Hepatocyte (in vitro differentiated cells): Measurements from ENCODE around the gene OR2F2. TPM values are rescaled to one million over a fixed set of nuclear protein-coding genes. Genes with fewer than 3 reads are reported as not detected.

Source experiments
- DNase-seq: peaks from one replicate; pipeline ENCODE4 v3.0.0-alpha.2; 2016; ENCODE audit warnings: low spot score
- H2AFZ ChIP-seq: fragments of 200-600 bp; sonication (generic); 2 replicates; pipeline ENCODE4 v1.6.0; 2016; ENCODE audit warnings: antibody characterized with exemption, mild to moderate bottlenecking
- H3K27ac ChIP-seq: fragments of 200-600 bp; sonication (generic); 2 replicates; pipeline ENCODE4 v1.5.1; 2016; ENCODE audit warnings: mild to moderate bottlenecking
- H3K27me3 ChIP-seq: fragments of 200-600 bp; sonication (generic); 2 replicates; pipeline ENCODE4 v1.6.1; 2016
- H3K36me3 ChIP-seq: fragments of 200-600 bp; sonication (generic); replicated peaks from 2 replicates; pipeline ENCODE4 v1.5.1; 2016; ENCODE audit warnings: low read depth; ENCODE audit not compliant: insufficient read depth
- H3K4me1 ChIP-seq: fragments of 200-600 bp; sonication (generic); 2 replicates; pipeline ENCODE4 v1.5.1; 2016; ENCODE audit warnings: mild to moderate bottlenecking, moderate library complexity; ENCODE audit not compliant: insufficient read depth
- H3K4me2 ChIP-seq: fragments of 200-600 bp; sonication (generic); 2 replicates; pipeline ENCODE4 v1.6.0; 2016
- H3K4me3 ChIP-seq: fragments of 200-600 bp; sonication (generic); 2 replicates; pipeline ENCODE4 v1.5.1; 2016; ENCODE audit warnings: mild to moderate bottlenecking
- H3K79me2 ChIP-seq: fragments of 200-600 bp; sonication (generic); 2 replicates; pipeline ENCODE4 v1.6.0; 2017; ENCODE audit warnings: mild to moderate bottlenecking
- H3K9me2 ChIP-seq: fragments of 200-600 bp; sonication (generic); replicated peaks from 2 replicates; pipeline ENCODE4 v1.6.0; 2017; ENCODE audit warnings: mild to moderate bottlenecking; ENCODE audit not compliant: insufficient read depth
- H3K9me3 ChIP-seq: fragments of 200-600 bp; sonication (generic); 2 replicates; pipeline ENCODE4 v1.5.1; 2016; ENCODE audit warnings: low read depth, mild to moderate bottlenecking
- H4K20me1 ChIP-seq: fragments of 200-600 bp; sonication (generic); 2 replicates; pipeline ENCODE4 v1.6.0; 2016; ENCODE audit warnings: mild to moderate bottlenecking; ENCODE audit not compliant: insufficient read depth, poor library complexity, severe bottlenecking
- CTCF ChIP-seq: fragments of 200-600 bp; sonication (generic); IDR thresholded peaks from 2 replicates; pipeline ENCODE4 v1.5.1; 2016; ENCODE audit warnings: antibody characterized with exemption, mild to moderate bottlenecking; ENCODE audit not compliant: poor library complexity
- EZH2 ChIP-seq: fragments of 200-600 bp; sonication (generic); IDR thresholded peaks from 2 replicates; pipeline ENCODE4 v1.6.1; 2016; ENCODE audit warnings: antibody characterized with exemption, mild to moderate bottlenecking, borderline replicate concordance
- EZH2phosphoT487 ChIP-seq: fragments of 200-600 bp; sonication (generic); IDR thresholded peaks from one replicate; pipeline ENCODE4 v1.6.1; 2018; ENCODE audit warnings: antibody characterized with exemption, mild to moderate bottlenecking, low read depth, moderate library complexity; ENCODE audit not compliant: unreplicated experiment, severe bottlenecking
- WGBS: methylation state at CpG from one replicate; pipeline ENCODE4 v1.1.6; 2016; ENCODE audit warnings: low lambda C conversion rate; ENCODE audit errors: missing lambda C conversion rate; 5-methylcytosine and 5-hydroxymethylcytosine counted together
- polyA plus RNA-seq: library from polyadenylated mRNA; unstranded; fragments of >200 nt; fragmentation: Nextera tagmentation; extraction: Ambion mirVana; gene quantifications from 2 replicates; pipeline ENCODE4 v1.2.1, GENCODE V29; 2016
- total RNA-seq: library from RNA; depleted of rRNA; stranded (reverse); fragments of >200 nt; gene quantifications from 2 replicates; pipeline ENCODE4 v1.2.3, GENCODE V29; 2014

Gene OR2F2
- total and polyA plus RNA-seq, 2 experiments from 2014 or later: not detected

GRCh38 chr7:143890558-143890957 is 44.5 kb upstream of the OR2F2 start:
- no peak for DNase-seq
- no peaks in the 10 kb centered on the region for H3K27me3 ChIP-seq
- no peaks in the 10 kb centered on the region for H3K9me3 ChIP-seq
- H2AFZ ChIP-seq: no peak overlapping the region
- H3K79me2 ChIP-seq: peaks cover 100% of the 10 kb centered on the region
- H3K4me3 ChIP-seq: no peak overlapping the region
- H3K4me1 ChIP-seq: peaks cover 3% of the 10 kb centered on the region
- 92% methylated on average over 2 of the region's 2 CpGs for WGBS
- H3K4me2 ChIP-seq: no peak overlapping the region
- H3K36me3 ChIP-seq: no peaks in the 10 kb centered on the region
- peaks cover 5% of the 10 kb centered on the region for H4K20me1 ChIP-seq
- TF ChIP-seq EZH2phosphoT487: no peak
- TF ChIP-seq EZH2: no peak
- no peak for TF ChIP-seq CTCF
- no peaks in the 10 kb centered on the region for H3K9me2 ChIP-seq
- H3K27ac ChIP-seq: no peak overlapping the region

- no peak for DNase-seq
- H3K79me2 ChIP-seq: peaks cover 100% of the 10 kb centered on the region
Observed at GRCh38 chr7:143891457-143891856, 43.6 kb upstream of the OR2F2 start.

GRCh38 chr7:143892527-143893300 is 42.3 kb upstream of the OR2F2 start:
- Histone ChIP-seq H2AFZ (no peak overlapping the region), H3K4me3 (no peak overlapping the region), H3K27ac (no peak overlapping the region), H3K9me3 (no peaks in the 10 kb centered on the region), H3K4me1 (no peaks in the 10 kb centered on the region), H3K9me2 (no peaks in the 10 kb centered on the region), H3K27me3 (no peaks in the 10 kb centered on the region), H4K20me1 (peaks cover 8% of the 10 kb centered on the region), H3K4me2 (no peak overlapping the region), H3K79me2 (peaks cover 100% of the 10 kb centered on the region), H3K36me3 (no peaks in the 10 kb centered on the region)
- TF ChIP-seq EZH2 (no peak), EZH2phosphoT487 (no peak), CTCF (no peak)
- WGBS: 78% methylated on average over 5 of the region's 5 CpGs
- no peak for DNase-seq

More at GRCh38 chr7:143891457-143891856, 43.6 kb upstream of the OR2F2 start:
- Histone ChIP-seq H3K27ac (no peak overlapping the region), H3K9me2 (no peaks in the 10 kb centered on the region), H3K4me1 (peaks cover 3% of the 10 kb centered on the region), H2AFZ (no peak overlapping the region), H3K27me3 (no peaks in the 10 kb centered on the region), H3K4me3 (peak overlapping the region; percentile 1), H3K9me3 (no peaks in the 10 kb centered on the region), H3K4me2 (no peak overlapping the region), H4K20me1 (peaks cover 5% of the 10 kb centered on the region), H3K36me3 (no peaks in the 10 kb centered on the region)
- 85% methylated on average over 2 of the region's 2 CpGs for WGBS
- TF ChIP-seq EZH2 (no peak), EZH2phosphoT487 (no peak), CTCF (no peak)
